IPS-20b (cell line): ENCODE measurements around the gene THEMIS.
"Not testable (repeated sequence)": the region's sequence is repeated elsewhere in the genome, so short reads cannot be mapped to it uniquely, and the experiment has no call there.

Experiments used
- H3K27ac ChIP-seq: one replicate; pipeline ENCODE4 v1.5.1; 2013; ENCODE audit warnings: low read length
- H3K27me3 ChIP-seq: 2 replicates; pipeline ENCODE4 v1.6.1; 2013; ENCODE audit warnings: mild to moderate bottlenecking, low read length, inconsistent platforms; ENCODE audit not compliant: insufficient read depth
- H3K36me3 ChIP-seq: 2 replicates; pipeline ENCODE4 v1.6.1; 2013; ENCODE audit warnings: low read depth, mild to moderate bottlenecking, inconsistent platforms, low read length, moderate library complexity; ENCODE audit not compliant: insufficient read depth
- H3K4me1 ChIP-seq: 2 replicates; pipeline ENCODE4 v1.6.1; 2013; ENCODE audit warnings: mild to moderate bottlenecking, control low read depth, inconsistent platforms, low read length, moderate library complexity; ENCODE audit not compliant: insufficient read depth
- H3K4me3 ChIP-seq: 2 replicates; pipeline ENCODE4 v1.5.1; 2013; ENCODE audit warnings: mild to moderate bottlenecking, low read length, inconsistent platforms
- H3K9ac ChIP-seq: 2 replicates; pipeline ENCODE4 v1.6.1; 2013; ENCODE audit warnings: low read depth, mild to moderate bottlenecking, inconsistent platforms, low read length, moderate library complexity
- H3K9me3 ChIP-seq: 2 replicates; pipeline ENCODE4 v1.6.1; 2013; ENCODE audit warnings: mild to moderate bottlenecking, low read depth, low read length, inconsistent platforms; ENCODE audit not compliant: insufficient read depth

THEMIS gene

GRCh38 chr6:127907960-127908640, 7.2 kb upstream of the THEMIS start:
- Histone ChIP-seq H3K9ac (no peak overlapping the region), H3K27ac (no peak overlapping the region), H3K9me3 (peaks cover 4% of the 10 kb centered on the region; the same call in 1 of the 2 replicates), H3K4me1 (no peaks in the 10 kb centered on the region), H3K36me3 (no peaks in the 10 kb centered on the region), H3K4me3 (no peak overlapping the region), H3K27me3 (no peaks in the 10 kb centered on the region)

DNA sequence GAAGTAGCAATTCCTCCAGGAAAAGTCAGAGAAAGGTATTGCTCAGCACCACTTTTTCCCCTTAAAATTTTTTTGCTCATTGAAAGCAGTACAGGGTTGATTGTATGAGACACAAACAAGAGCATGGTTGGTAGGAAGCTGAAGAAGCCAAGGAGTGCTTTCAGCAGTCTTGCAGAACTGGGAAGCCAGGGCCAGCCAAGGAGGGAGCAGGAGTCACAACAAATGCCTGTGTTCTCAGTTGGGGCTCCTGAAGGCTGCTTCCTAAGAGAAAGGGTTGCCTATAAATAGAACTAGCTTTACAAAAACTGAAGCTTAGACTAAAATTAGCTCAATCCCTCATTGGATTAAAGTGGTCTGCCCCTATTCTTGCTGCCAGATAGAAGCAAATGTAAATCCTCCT, 3.3 kb upstream of the THEMIS start:
- Histone ChIP-seq H3K4me3 (no peak overlapping the region), H3K36me3 (no peaks in the 10 kb centered on the region), H3K27ac (no peak overlapping the region), H3K27me3 (no peaks in the 10 kb centered on the region), H3K4me1 (no peaks in the 10 kb centered on the region), H3K9ac (no peak overlapping the region), H3K9me3 (no peaks in the 10 kb centered on the region)

DNA sequence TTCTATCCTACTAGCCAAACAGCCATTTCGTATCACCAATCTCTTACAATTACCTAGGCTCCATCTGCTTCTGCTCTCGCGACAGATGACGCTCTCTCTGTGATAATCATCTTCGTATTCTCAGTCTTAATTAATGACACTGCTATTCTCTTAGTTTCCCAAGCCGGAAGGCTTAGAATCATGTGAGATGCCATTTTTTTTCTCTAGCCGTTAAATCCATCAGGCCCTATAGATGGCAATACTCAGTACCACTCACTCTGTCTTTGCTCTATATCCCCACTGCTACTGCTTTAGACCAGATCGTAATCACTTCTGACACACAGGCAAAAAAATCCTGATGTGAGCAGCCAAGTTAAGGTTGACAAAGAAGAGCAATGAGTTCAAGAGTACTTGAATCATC, 2.1 kb upstream of the THEMIS start:
- no peak overlapping the region for H3K27ac ChIP-seq
- no peaks in the 10 kb centered on the region for H3K36me3 ChIP-seq
- no peak overlapping the region for H3K9ac ChIP-seq
- no peaks in the 10 kb centered on the region for H3K9me3 ChIP-seq
- H3K4me3 ChIP-seq = no peak overlapping the region
- no peaks in the 10 kb centered on the region for H3K4me1 ChIP-seq
- H3K27me3 ChIP-seq = no peaks in the 10 kb centered on the region

DNA sequence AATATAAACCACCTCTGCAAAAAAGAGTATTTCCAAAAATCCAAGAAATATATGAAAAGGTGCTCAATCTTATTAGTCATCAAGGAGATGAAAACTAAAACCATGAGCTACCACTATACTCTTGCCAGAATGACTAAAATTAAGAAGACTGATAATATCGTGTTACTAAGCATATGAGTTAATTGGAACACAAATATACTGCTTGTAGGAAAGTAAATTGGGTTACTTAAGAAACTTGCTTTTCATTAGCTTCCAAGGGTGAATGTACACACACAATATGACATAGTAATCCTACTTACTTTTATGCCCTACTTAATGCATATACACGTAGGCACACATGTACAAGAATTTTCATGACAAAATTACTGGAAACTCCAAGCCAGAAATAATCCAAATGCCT, 3.4 kb downstream of the THEMIS start:
- Histone ChIP-seq H3K9me3 (no peaks in the 10 kb centered on the region), H3K36me3 (no peaks in the 10 kb centered on the region), H3K27me3 (no peaks in the 10 kb centered on the region), H3K4me1 (no peaks in the 10 kb centered on the region), H3K27ac (no peak overlapping the region), H3K9ac (no peak overlapping the region), H3K4me3 (no peak overlapping the region)

DNA sequence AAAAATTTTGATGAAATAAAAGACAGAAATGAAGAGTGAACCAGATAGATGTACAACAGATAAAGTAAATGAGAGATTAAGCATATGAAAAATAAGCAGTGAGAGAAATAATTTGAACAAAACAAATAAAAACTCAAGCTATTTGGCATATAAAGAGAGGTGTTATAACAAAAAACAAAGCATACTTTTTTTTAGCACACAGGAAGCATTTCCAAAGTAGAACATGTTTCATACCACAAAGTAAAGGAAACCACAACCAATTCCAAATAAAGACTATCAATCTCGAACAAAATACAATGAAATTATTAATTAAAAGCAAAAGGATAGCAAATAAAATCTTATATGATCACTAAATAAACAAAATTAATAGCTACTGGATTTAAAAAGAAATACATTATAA, 6.8 kb downstream of the THEMIS start:
- Histone ChIP-seq H3K9me3 (no peaks in the 10 kb centered on the region), H3K36me3 (no peaks in the 10 kb centered on the region), H3K4me3 (no peak overlapping the region), H3K27ac (no peak overlapping the region), H3K4me1 (no peaks in the 10 kb centered on the region), H3K9ac (no peak overlapping the region), H3K27me3 (no peaks in the 10 kb centered on the region)

GRCh38 chr6:127893541-127893940, 7.3 kb downstream of the THEMIS start:
- H3K36me3 ChIP-seq = no peaks in the 10 kb centered on the region
- no peaks in the 10 kb centered on the region for H3K27me3 ChIP-seq
- H3K4me3 ChIP-seq = no peak overlapping the region
- no peak overlapping the region for H3K9ac ChIP-seq
- no peaks in the 10 kb centered on the region for H3K4me1 ChIP-seq
- no peaks in the 10 kb centered on the region for H3K9me3 ChIP-seq
- no peak overlapping the region for H3K27ac ChIP-seq

- Histone ChIP-seq H3K27ac (no peak overlapping the region), H3K36me3 (no peaks in the 10 kb centered on the region), H3K9me3 (no peaks in the 10 kb centered on the region), H3K4me3 (no peak overlapping the region), H3K27me3 (no peaks in the 10 kb centered on the region), H3K9ac (no peak overlapping the region), H3K4me1 (no peaks in the 10 kb centered on the region)
Measured at GRCh38 chr6:127891731-127892326, 9.0 kb downstream of the THEMIS start.

- Histone ChIP-seq H3K27ac (no peak overlapping the region), H3K9me3 (no peaks in the 10 kb centered on the region), H3K27me3 (no peaks in the 10 kb centered on the region), H3K4me1 (no peaks in the 10 kb centered on the region), H3K9ac (no peak overlapping the region), H3K36me3 (no peaks in the 10 kb centered on the region), H3K4me3 (no peak overlapping the region)
Measured at GRCh38 chr6:127886603-127887002, 14.3 kb downstream of the THEMIS start.

GRCh38 chr6:127884134-127884533, 16.7 kb downstream of the THEMIS start:
- Histone ChIP-seq H3K36me3 (no peaks in the 10 kb centered on the region), H3K9ac (no peak overlapping the region), H3K9me3 (no peaks in the 10 kb centered on the region), H3K4me1 (peaks cover 3% of the 10 kb centered on the region; the same call in 1 of the 2 replicates), H3K27me3 (no peaks in the 10 kb centered on the region), H3K4me3 (no peak overlapping the region), H3K27ac (no peak overlapping the region)

DNA sequence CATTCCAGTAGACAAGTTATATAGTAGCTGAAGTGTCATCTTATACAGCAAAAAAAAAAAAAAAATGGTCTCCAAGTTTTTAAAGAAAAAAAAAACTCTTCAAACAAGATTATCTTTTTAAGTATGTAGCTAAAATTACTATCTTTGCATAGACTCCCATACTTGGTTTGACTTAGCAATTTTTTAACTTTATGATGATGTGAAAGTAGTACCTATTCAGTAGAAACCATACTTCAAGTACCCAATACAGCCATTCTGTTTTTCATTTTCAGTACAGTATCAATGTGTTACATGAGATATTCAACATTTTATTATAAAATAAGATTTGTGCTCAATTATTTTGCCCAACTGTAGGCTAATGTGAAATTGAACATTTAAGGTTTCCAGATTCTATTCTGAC, 18.9 kb downstream of the THEMIS start:
- not testable (repeated sequence) for H3K9ac ChIP-seq, H3K9me3 ChIP-seq

DNA sequence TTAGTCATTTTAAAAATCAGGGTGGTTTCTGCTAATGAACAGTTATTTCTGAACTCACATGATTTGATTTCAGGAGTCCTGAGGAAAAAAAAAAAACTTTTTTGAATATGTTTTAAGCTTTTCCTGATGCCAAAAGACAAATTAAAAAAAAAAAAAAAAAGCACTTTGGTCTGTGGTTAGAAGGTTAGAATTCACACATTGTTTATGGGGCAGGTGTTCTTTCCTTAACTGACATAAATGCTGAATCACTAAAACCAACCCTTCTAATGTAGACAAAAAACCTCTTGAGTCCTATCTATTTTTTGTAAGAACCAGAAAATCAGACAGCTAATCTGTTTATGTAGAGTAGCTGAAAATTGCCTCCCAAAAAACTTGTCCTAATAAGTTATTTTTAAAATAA, 20.4 kb downstream of the THEMIS start:
- Histone ChIP-seq H3K4me3 (no peak overlapping the region), H3K9ac (no peak overlapping the region), H3K4me1 (peaks cover 8% of the 10 kb centered on the region; the same call in 1 of the 2 replicates)

More for the DNA sequence above, 18.9 kb downstream of the THEMIS start:
- not testable (repeated sequence) for H3K27me3 ChIP-seq, H3K4me3 ChIP-seq, H3K36me3 ChIP-seq, H3K4me1 ChIP-seq, H3K27ac ChIP-seq

DNA sequence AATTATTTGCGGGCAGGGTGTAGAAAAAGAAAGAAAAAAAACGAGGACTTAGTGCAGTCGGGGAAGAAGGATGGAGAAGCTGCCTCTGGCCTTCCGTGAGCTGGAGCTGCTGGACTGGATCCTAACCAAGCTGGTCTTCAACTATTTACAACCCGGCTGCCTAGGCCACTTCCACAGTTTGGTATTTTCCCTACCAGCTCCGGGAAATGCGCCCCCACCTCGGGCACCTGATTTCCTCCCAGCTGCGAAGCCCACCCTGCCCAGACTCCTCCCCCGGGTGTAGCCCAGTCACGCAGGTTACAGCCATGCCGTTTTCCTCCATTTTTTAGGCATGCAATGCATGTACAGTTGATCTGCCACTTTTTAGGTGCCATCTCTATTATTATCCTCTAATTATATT, 21.2 kb downstream of the THEMIS start:
- Histone ChIP-seq H3K9me3 (no peaks in the 10 kb centered on the region), H3K27ac (no peak overlapping the region), H3K27me3 (no peaks in the 10 kb centered on the region), H3K36me3 (no peaks in the 10 kb centered on the region), H3K4me3 (peak overlapping the region; percentile 37; the same call in 1 of the 2 replicates), H3K4me1 (peaks cover 8% of the 10 kb centered on the region; the same call in 1 of the 2 replicates), H3K9ac (no peak overlapping the region)

More for the DNA sequence above, 20.4 kb downstream of the THEMIS start:
- Histone ChIP-seq H3K27me3 (no peaks in the 10 kb centered on the region), H3K27ac (no peak overlapping the region), H3K36me3 (no peaks in the 10 kb centered on the region), H3K9me3 (no peaks in the 10 kb centered on the region)
